ENCODE measurements around the gene RAPH1.

GRCh38 chr2:203574824-203575223 is 39.7 kb upstream of the RAPH1 start:
- TF ChIP-seq CTCF (conservative IDR thresholded peaks at IDR 0.05) (no peak), EZH2 (IDR thresholded peaks at IDR 0.05; ENCODE audit: low read depth) (no peak)
